MV-4-11 (cell line): Measurements from ENCODE around the gene BRSK2.

Source experiments
- DNase-seq: peaks from one replicate; lab custom pipeline; 2025; lab: John Stamatoyannopoulos, UW

The BRSK2 gene

GRCh38 chr11:1438261-1438966 is 48.7 kb downstream of the BRSK2 start:
- no peak for DNase-seq

DNA sequence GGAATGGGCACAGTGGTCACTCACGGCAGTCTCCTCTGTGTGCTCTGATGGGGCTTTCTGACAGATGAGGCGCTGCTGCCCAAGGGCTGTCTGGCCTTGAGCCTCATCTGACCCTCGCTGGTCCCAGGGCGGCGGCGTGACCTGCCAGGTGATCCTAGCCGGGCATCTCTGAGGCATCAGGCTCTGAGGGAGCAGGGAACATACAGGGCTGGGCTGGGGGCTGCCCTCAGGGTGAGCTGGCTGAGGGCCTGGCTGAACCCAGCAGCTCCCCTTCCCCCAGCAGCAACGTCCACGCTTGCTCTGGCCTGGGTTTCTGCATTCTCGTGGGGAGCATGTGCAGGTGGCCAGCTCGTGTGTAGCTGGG is 49.2 kb downstream of the BRSK2 start:
- DNase-seq = no peak

GRCh38 chr11:1439341-1439740 is 49.6 kb downstream of the BRSK2 start:
- no peak for DNase-seq

DNA sequence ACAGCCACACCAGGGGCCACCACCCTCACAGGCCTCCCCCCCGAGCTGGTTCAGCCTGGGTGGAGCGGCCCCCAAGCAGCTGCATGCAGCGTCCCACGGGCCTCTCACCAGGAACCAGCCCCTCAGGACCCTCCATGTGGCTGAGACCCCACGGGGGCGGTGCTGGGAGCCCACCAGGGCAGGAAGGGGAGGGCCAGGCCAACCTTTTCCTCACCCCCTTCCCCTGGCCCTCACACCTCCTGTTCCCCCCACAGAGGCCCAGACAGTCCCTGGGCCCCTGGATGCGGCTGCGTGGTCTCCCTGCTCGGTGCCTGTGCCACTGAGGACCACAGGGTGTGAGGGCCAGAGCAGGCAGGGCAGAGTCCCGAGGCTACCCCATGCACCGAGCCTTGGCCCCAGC is 50.3 kb downstream of the BRSK2 start:
- no peak for DNase-seq

DNA sequence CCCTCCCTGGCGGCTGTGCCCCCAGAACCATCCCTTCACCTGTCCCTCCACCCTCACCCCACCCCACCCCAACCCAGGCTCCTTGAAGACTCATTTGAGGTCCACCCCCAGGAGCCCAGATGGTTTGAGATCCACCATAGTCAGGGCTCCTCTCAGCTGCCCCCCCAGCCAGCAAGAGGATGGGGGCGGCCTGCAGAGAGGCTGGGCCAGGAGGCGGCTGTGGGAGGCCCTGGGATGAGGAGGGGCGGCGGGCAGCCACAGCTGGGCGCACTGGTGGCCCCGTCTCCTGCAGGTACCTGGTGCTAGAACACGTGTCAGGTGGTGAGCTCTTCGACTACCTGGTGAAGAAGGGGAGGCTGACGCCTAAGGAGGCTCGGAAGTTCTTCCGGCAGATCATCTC is 50.8 kb downstream of the BRSK2 start:
- DNase-seq = no peak

GRCh38 chr11:1442163-1442562 is 52.4 kb downstream of the BRSK2 start:
- no peak for DNase-seq

DNA sequence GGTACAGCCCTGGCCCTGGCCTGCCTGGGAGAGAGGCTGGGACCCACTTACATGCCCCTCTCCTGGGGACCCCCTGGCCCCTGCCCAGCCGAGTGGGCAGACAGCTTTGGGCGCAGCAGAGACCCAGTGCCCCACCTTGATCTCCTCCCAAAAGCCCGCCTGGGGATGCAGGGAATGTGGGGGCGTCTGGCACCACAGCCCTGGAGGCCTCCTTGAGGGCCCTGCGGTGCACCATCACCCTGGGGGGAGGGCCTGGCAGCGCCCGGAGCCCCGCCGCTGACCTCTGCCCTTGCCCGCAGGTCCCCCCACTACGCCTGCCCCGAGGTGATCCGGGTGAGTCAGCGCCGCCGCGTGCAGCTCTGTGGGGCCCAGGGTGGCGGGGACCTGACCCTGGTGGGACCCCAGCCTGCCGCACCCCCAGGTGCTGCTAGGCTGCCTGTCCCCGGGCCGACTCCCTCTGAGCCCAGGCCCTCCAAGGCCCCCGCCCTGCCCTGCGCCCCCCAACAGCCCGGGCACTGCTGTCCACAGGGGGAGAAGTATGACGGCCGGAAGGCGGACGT is 53.2 kb downstream of the BRSK2 start:
- DNase-seq = no peak

DNA sequence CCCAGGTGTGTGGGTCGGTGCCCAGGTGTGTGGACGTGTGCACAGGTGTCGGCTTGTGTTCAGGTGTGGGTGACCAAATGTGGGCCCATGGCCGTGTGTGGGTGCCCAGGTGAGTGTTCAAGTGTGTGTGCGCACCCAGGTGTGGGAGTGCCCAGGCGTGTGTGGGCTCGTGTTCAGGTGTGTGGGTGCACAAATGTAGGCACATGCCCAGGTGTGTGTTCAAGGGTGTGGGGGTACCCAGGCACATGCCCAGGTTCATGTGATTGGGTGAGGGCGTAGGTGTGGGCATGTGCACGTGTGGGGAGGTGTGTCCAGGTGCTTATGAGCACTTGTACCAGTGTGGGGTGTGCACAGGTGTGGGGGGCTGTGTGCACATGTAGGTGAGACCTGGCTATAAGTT is 54.0 kb downstream of the BRSK2 start:
- no peak for DNase-seq

- DNase-seq = no peak
Observed at GRCh38 chr11:1444321-1444720, 54.6 kb downstream of the BRSK2 start.

GRCh38 chr11:1444823-1445422 is 55.2 kb downstream of the BRSK2 start:
- no peak for DNase-seq

DNA sequence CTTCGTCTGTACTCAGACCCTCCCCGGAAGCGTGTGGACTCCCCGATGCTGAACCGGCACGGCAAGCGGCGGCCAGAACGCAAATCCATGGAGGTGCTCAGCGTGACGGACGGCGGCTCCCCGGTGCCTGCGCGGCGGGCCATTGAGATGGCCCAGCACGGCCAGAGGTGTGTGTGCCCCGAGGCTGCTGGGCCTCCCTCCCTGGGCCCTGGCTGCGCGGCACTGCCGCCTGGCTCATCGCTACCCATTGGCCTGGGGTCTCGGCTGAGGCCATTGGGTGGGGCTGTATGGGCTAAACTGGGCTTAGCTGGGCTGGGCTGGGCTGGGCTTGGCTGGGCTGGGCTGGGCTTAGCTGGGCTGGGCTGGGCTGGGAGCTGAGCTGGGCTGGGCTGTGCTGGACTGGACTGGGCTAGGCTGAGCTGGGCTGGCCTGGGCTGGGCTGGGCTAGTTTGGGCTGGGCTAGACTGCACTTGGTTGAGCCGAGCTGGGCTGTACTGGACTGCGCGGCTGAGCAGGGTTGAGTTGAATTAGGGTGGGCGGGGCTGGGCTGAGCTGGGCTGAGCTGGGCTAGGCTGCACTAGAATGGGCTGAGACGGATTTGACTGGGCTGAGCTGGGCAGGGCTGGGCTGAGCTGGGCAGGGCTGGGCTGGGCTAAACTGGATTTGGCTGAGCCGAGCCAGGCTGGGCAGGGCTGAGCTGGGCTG is 56.2 kb downstream of the BRSK2 start:
- DNase-seq = no peak

DNA sequence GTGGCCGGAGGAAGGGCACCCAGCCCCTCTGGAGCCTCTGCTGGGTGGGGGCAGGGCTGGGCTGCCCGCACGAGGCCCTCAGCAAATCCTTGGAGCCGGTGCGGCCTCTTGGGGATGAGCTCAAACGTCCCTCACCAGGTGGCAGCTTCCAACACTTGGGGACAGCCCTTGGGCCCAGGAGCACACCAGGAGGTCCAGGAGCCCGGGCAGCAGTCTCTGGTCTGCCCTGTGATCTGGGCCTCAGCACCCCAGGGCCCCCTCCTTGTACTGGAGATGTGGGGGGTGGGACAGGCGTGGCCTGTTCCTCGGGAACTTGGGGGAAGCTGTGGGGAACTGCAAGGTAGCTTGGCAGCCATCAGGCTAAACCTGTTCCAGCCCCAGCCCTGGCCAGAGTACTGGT is 56.9 kb downstream of the BRSK2 start:
- no peak for DNase-seq

DNA sequence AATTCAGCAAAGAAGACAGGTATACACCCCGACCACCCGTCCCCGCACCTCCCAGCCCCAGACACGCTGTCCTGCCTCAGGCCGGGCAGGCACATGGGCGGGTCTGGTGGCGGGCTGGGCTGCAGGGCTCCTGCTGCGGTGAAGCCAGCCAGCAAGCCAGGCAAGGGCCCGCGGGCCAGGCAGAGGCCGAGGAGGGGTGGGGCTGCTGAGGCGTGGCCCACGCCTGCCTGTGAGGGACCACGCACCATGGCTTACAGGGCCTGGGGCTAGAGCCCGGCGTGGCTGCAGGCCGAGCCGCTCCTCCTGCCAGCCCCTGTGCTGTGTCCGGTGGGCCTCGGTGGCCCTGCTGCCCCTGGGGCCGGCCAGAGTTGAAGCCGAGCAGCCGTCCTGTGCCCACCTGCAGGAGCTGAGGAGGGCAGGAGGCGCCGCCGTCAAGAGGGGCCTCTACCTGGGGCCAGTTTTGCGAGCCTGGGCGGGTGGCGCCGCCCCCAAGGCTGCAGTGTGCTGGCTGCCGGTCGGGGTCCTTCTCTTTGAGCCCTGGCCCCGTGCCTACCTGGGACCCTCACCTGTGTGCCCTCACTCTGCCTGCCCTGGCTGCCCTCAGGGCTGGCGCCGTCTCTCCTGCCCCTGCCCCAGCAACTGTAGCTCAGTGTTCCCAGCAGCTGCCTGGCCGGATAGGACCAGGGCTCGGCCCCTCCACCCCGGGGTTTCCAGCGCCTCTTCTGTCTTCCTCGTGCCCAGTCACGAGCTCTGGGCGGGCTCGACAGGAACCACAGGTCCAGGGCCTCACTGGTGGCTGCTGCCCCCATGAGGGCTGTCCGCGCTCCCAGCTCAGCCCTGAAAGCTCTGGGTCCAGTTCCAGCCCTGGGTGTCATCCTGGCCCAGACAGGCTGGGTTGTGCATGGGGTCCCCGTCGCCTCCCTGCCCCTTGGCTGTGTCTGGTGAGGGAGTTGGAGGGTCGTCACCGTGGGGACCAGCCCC is 58.4 kb downstream of the BRSK2 start:
- DNase-seq = no peak

DNA sequence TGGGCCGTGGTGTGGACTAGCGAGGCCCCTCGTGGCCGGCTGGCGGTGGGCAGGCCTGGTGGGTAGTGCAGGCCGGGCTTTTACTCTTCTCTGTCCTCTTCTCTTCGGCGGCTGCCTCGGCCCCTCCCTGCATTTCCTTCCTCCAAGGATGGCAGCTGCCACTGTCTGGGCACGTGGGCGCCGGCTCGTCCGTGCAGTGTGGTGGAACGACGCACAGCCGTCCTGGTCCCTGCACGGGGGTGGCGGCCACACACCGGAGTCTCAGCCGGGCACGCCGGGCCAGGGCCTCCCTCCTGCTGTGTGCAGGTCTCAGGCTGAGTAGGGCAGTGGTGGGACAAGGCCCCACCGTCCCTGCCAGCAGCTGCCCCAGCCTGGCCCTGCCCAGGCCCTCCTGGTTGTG is 59.1 kb downstream of the BRSK2 start:
- DNase-seq = no peak

DNA sequence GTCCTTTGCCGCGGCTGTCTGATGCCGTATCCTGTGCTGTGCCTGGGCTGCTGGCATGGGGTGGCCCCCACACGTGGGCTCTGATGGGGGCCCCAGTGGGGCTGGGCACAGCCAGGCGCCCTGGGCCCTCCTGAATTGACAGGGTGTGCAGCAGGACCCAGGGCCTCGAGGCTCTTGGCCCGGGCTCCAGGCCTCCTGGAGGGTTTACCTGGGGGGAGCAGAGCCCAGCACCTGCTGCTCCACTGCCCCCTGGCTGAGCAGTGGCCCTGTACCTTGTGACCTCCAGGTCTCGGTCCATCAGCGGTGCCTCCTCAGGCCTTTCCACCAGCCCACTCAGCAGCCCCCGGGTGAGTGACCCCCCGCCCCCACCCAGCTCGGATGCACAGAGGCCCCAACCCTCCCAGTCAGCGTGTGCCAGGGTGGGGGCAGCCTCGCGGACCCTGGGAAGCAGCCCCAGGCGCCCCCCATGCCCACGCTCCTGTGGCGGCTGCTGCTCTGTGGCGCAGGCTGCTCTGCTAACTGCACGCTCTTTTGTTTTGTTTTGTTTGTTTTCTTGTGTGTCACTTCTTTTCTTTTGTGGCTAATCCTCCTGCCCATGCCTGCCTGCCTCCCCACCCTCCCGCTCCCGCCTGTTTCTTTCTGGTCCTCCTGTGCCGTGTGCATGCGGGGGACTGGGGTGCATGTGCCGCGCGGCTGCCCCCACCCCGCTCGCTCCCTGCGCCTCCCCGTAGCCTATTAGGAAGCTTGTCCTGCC is 59.9 kb downstream of the BRSK2 start:
- DNase-seq = no peak

DNA sequence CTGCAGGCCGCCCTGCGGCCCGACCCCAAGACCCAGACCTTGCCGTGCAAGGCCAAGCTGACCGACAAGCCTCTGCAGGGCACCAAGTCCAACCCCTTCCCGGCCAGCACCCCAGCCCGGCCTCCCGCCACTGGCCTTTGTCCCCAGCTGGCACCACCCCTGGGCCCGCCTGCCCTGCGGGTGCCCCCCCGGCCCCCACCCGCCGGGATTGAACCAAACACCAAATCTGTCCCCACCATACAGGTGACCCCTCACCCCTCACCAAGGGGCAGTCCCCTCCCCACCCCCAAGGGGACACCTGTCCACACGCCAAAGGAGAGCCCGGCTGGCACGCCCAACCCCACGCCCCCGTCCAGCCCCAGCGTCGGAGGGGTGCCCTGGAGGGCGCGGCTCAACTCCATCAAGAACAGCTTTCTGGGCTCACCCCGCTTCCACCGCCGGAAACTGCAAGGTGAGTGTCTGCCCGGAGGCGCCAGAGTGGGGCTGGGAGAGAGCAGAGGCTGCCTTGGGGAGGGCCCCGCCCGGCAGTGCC is 60.7 kb downstream of the BRSK2 start:
- DNase-seq = no peak

GRCh38 chr11:1450949-1451710 is 61.4 kb downstream of the BRSK2 start:
- no peak for DNase-seq

GRCh38 chr11:1451781-1452470 is 62.2 kb downstream of the BRSK2 start:
- no peak for DNase-seq

DNA sequence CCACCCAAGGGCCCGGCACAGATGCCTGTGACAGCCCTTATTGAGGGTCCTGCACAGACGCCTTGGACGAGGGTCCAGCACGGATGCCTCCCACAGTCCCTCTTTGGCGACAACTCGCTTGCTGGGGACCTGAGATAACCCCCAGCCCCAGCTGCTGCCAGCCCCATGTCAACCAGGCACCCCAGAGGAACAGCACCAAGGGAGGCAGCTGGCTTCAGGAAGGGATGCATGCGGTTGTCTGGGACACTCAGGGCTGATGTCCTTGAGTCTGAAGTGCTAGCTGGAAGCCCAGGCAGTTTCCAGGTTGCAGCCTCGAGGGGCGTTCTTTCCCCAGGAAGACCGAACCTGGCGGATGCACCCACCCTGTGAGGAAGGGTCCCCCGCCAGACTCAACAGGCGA is 63.0 kb downstream of the BRSK2 start:
- no peak for DNase-seq

GRCh38 chr11:1453611-1454034 is 63.9 kb downstream of the BRSK2 start:
- no peak for DNase-seq
